Psoas muscle (tissue), 8 donors: ENCODE data around the gene IGF2BP3. TPM values are rescaled to one million over a fixed set of nuclear protein-coding genes. Genes with fewer than 3 reads are reported as not detected.

Experiments
- ATAC-seq, 4 donors: fragments of 200-7000 bp; cut with Tn5 transposase; one replicate each; pipeline ENCODE4 v1.9.1; 2020; ENCODE audit warnings: moderate library complexity in 3 of 4, mild to moderate bottlenecking in 2 of 4
- DNase-seq, 2 donors: peaks; one replicate each; pipeline ENCODE4 v3.0.0-alpha.2; 2020
- H3K27ac ChIP-seq: fragments of 200-600 bp; one replicate; pipeline ENCODE4 v1.8.0; 2022
- H3K27me3 ChIP-seq, 3 donors: fragments of 200-600 bp in 1 of 3; one replicate each; pipeline versions ENCODE4 v1.6.1 to v1.8.0; 2013 to 2022; ENCODE audit warnings: low read length in 2 of 3, mild to moderate bottlenecking in 2 of 3, moderate library complexity in 1 of 3; ENCODE audit not compliant: insufficient read depth in 3 of 3
- H3K36me3 ChIP-seq, 2 donors: fragments of 200-600 bp in 1 of 2; one replicate each; pipeline versions ENCODE4 v1.6.1 to v1.8.0; 2013 to 2022; ENCODE audit warnings: low read depth in 1 of 2, mild to moderate bottlenecking in 1 of 2, moderate library complexity in 1 of 2; ENCODE audit not compliant: insufficient read depth in 1 of 2
- H3K4me1 ChIP-seq: fragments of 200-600 bp; one replicate; pipeline ENCODE4 v1.8.0; 2022
- H3K4me3 ChIP-seq: fragments of 200-600 bp; one replicate; pipeline ENCODE4 v1.8.0; 2022; ENCODE audit warnings: mild to moderate bottlenecking
- H3K9me3 ChIP-seq: fragments of 200-600 bp; one replicate; pipeline ENCODE4 v1.8.0; 2022
- WGBS, 3 donors: extraction: QIAGEN DNeasy Blood & Tissue Kit; methylation state at CpG; one replicate each; pipeline versions ENCODE4 v1.1.6 to v1.1.7; 2013; 5-methylcytosine and 5-hydroxymethylcytosine counted together
- intact Hi-C, 2 donors: fragments of 100-400 bp; cut with DNase I; formaldehyde crosslinking; loops; one replicate each; pipeline versions ENCODE4 v1.11.0 to v1.14.2; 2022
- polyA plus RNA-seq, 3 donors: library from polyadenylated mRNA; stranded (reverse); fragments of 200-250 nt; gene quantifications; one replicate each; pipeline ENCODE4 v1.2.3, GENCODE V29; 2013
- total RNA-seq, 4 donors: library from RNA; stranded (reverse); fragmentation: NEBNext Ultra II Directional in 2 of 4; extraction: Animal tissue kit (Norgen Biotek cat#: 25700) in 2 of 4; gene quantifications; one replicate each; pipeline versions ENCODE4 v1.2.1 to v1.2.4, GENCODE V29; 2021 to 2023
- TF ChIP-seq, protein P1 (sequence below): fragments of 200-600 bp; IDR thresholded peaks from one replicate; pipeline ENCODE4 v1.8.0; 2022; ENCODE audit warnings: antibody characterized with exemption
- donor health status: healthy with polysubstance abuse.
- donor health status: DM: no; HTN: no; CAD: no; lungs with moderate emphysema.
- donor health status: Bipolar disorder and iron deficiency.
- donor health status: healthy.
- donor health status: DM: yes; HTN: yes; CAD: no.
- donor health status: DM: no; HTN: no; CAD: no.
- donor health status: DM: no; HTN: no; CAD: no.
- donor health status: DM: yes; HTN: yes; CAD: no.

Gene IGF2BP3
- total and polyA plus RNA-seq, 7 donors, result 0.03 to 0.73 (median 0.34) TPM

DNA sequence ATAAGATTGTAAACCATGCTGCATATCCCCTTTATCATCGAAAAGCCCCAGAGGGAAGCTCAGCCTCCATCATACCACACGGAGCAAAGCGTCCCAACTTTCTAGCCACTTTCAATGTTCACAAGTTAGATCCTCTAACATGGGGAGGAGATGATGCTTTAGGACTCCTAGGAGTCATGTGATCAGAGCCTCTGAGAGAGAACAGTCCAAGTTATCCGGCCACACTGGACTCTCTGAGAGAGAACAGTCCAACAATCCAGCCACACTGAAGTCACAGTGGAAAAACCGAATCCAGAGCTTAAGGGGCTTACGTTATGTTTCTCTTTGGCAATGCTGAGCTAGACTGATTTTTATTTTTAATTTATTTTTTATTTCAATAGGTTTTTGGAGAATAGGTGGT, 98.6 kb downstream of the IGF2BP3 start:
- Histone ChIP-seq H3K9me3 (no peaks in the 10 kb centered on the region), H3K27me3 (no peaks in the 10 kb centered on the region), H3K36me3 (no peaks in the 10 kb centered on the region), H3K4me3 (no peak overlapping the region), H3K27ac (no peak overlapping the region), H3K4me1 (no peaks in the 10 kb centered on the region)
- TF ChIP-seq, protein P1, sequence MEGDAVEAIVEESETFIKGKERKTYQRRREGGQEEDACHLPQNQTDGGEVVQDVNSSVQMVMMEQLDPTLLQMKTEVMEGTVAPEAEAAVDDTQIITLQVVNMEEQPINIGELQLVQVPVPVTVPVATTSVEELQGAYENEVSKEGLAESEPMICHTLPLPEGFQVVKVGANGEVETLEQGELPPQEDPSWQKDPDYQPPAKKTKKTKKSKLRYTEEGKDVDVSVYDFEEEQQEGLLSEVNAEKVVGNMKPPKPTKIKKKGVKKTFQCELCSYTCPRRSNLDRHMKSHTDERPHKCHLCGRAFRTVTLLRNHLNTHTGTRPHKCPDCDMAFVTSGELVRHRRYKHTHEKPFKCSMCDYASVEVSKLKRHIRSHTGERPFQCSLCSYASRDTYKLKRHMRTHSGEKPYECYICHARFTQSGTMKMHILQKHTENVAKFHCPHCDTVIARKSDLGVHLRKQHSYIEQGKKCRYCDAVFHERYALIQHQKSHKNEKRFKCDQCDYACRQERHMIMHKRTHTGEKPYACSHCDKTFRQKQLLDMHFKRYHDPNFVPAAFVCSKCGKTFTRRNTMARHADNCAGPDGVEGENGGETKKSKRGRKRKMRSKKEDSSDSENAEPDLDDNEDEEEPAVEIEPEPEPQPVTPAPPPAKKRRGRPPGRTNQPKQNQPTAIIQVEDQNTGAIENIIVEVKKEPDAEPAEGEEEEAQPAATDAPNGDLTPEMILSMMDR, result no peak
- WGBS, 3 donors, result 65 to 81% (median 76%) methylated on average over 6 of the region's 6 CpGs
- intact Hi-C loops, result no loop called here
- DNase-seq (no peak), ATAC-seq (no peak)

DNA sequence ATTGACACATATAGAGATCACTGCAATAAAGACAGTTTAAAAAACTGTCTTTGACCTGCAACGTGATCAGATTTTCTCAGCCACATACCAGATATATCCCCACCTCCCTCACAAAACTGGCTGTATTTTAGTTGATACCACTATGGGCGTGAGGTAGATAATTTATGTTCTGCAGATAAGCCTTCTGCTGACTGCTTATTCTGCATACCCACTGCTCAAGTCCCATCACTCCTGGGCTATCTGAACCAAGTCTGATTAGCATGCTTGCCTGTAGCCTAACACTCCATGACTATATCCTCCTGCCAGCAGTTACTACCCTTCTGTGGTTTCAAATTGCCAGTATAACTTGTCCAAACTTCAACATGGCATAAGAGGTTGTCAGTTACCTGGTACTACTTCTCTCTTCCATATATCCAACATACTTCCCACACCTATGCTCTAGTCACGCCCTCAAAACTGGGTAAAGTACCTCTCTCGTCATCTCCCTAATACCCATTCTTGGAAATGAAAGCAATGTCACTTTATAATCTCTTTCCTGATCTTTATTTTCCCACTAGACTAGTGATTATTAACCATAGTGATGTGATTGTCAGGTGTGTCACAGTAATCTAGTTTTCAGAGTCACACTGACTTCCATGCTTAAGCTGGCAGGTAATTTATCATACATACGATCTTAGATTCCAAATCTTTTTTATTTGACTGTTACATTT, 100.4 kb downstream of the IGF2BP3 start:
- Histone ChIP-seq H3K27me3 (no peaks in the 10 kb centered on the region), H3K36me3 (no peaks in the 10 kb centered on the region), H3K4me1 (no peaks in the 10 kb centered on the region), H3K9me3 (no peaks in the 10 kb centered on the region), H3K27ac (no peak overlapping the region), H3K4me3 (no peak overlapping the region)
- intact Hi-C loops, result no loop called here
- ATAC-seq (no peak), DNase-seq (no peak)
- WGBS, 3 donors, result 81 to 88% (median 84%) methylated on average over 5 of the region's 5 CpGs
- TF ChIP-seq, protein P1, result no peak

- intact Hi-C loops, result no loop called here
- Histone ChIP-seq H3K4me3 (no peak overlapping the region), H3K9me3 (no peaks in the 10 kb centered on the region), H3K36me3 (no peaks in the 10 kb centered on the region), H3K4me1 (no peaks in the 10 kb centered on the region), H3K27ac (no peak overlapping the region), H3K27me3 (no peaks in the 10 kb centered on the region)
- 79 to 85% (median 80%) methylated on average over 4 of the region's 4 CpGs for WGBS, 3 donors
- TF ChIP-seq, protein P1, result no peak
- DNase-seq (no peak), ATAC-seq (no peak)
These were observed 101.2 kb downstream of the IGF2BP3 start for GRCh38 chr7:23369100-23369499.

GRCh38 chr7:23358152-23358674, 112.1 kb downstream of the IGF2BP3 start:
- DNase-seq, result no peak
- H3K27ac ChIP-seq, result no peak overlapping the region
- 92 to 94% (median 94%) methylated on average over 2 of the region's 2 CpGs for WGBS, 3 donors
- TF ChIP-seq, protein P1, result no peak
- H3K4me1 ChIP-seq, result no peaks in the 10 kb centered on the region
- H3K36me3 ChIP-seq, result no peaks in the 10 kb centered on the region
- H3K9me3 ChIP-seq, result no peaks in the 10 kb centered on the region
- no peak for ATAC-seq
- no peaks in the 10 kb centered on the region for H3K27me3 ChIP-seq
- intact Hi-C loops, result loop anchor here in 1 of 2 donors (5.0 kb wide), 1 partner anchor 104 kb away; no protein-coding TSS in a partner anchor
- H3K4me3 ChIP-seq, result no peak overlapping the region
